Epithelial cell of prostate (primary cell): ENCODE measurements around the gene RHOBTB1.
"Not testable (repeated sequence)": the region's sequence is repeated elsewhere in the genome, so short reads cannot be mapped to it uniquely, and the experiment has no call there.

Experiments used
- DNase-seq: peaks from one replicate; pipeline ENCODE4 v3.0.0-alpha.2; 2011; ENCODE audit warnings: low read depth, low spot score
- H3K27ac ChIP-seq: fragments of 450-650 bp; 2 replicates; pipeline ENCODE4 v1.5.1; 2017; ENCODE audit warnings: mild to moderate bottlenecking

The RHOBTB1 gene, protein sequence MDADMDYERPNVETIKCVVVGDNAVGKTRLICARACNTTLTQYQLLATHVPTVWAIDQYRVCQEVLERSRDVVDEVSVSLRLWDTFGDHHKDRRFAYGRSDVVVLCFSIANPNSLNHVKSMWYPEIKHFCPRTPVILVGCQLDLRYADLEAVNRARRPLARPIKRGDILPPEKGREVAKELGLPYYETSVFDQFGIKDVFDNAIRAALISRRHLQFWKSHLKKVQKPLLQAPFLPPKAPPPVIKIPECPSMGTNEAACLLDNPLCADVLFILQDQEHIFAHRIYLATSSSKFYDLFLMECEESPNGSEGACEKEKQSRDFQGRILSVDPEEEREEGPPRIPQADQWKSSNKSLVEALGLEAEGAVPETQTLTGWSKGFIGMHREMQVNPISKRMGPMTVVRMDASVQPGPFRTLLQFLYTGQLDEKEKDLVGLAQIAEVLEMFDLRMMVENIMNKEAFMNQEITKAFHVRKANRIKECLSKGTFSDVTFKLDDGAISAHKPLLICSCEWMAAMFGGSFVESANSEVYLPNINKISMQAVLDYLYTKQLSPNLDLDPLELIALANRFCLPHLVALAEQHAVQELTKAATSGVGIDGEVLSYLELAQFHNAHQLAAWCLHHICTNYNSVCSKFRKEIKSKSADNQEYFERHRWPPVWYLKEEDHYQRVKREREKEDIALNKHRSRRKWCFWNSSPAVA

DNA sequence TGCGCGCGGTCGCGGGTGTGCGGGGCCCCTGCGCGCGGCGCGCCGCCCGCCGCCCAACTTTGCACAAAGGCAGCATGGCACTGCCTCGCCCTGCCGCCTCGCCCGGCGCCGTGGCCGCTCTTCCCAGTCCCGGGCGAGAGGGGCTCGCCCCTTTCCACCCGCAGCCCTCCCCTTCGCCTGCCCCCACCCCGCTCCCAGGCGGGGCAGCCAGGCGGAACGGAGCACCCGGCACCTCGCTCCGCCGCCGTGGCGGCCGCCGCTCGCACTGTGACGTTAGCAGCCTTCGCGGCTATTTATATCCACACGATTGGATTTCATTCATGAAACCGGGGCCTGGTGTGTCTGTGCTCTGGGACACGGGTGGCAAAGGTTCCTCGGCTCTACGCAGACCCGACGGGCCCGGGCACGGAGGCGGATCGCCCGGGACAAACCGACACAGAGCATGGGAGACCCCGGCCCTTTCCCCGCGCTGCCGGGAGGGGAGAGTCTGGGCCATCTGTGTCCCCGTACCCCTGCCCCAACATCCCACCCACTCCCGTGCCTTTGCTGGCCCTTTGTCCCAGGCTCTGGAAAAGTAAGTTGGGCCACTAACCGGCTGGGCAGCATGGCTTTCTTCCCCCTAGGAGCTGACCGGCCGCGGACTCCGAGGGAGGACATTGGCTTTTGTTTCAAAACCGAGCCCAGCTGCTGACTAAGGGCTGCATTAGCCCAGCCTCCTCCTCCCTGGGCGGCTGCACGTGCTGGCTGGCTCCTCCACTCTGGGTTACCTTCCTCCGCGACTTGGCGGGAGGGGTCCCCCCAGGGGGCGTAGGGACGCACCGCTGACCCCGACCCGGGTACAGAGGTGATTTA is at the start of gene RHOBTB1:
Gene RHOBTB1 (minus strand): TSS at position 128 of the 852 bp plus-strand sequence. CDS start 32,643 bp downstream, outside the sequence.
- peak within 1 kb of the TSS; percentile 60 for H3K27ac ChIP-seq
- DNase-seq, result no peak

DNA sequence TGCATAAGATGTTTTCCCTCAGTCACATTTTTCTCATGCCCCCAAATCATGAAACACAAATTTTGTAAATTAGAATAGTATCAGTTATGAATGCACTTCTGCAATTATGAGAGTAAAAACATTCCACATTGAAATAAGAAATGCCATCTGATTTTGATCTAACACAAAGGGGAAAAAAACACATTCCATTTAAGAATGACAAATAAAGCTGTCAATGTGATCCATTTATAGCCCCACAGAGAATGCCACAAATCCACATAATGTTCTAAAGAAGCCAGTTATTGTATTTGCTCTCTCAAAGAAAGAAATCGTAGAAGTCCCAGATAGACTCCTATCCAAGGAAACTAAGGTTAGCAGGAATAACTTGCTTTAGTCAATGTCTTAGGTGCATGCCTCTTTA is 48.7 kb upstream of the RHOBTB1 start:
- no peak for DNase-seq
- no peak overlapping the region for H3K27ac ChIP-seq

DNA sequence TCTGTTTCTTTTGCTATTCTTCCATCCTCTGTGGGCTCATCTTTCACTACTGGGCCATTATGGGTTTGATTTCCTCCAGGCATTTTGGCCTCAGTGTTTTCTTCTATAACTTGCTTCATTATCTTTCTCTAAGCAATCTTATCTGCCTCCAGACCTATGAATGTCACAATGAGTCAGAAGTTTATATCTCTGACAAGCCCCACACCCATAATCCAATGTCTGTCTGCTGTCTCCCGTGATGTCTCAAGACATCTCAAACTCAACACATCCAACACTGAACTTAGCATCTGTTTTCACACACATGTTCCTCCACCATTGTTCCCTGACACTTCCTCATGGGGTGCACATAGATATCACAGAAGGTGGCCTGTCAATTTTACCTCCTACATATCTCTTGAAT is 46.7 kb upstream of the RHOBTB1 start:
- no peak for DNase-seq
- no peak overlapping the region for H3K27ac ChIP-seq

DNA sequence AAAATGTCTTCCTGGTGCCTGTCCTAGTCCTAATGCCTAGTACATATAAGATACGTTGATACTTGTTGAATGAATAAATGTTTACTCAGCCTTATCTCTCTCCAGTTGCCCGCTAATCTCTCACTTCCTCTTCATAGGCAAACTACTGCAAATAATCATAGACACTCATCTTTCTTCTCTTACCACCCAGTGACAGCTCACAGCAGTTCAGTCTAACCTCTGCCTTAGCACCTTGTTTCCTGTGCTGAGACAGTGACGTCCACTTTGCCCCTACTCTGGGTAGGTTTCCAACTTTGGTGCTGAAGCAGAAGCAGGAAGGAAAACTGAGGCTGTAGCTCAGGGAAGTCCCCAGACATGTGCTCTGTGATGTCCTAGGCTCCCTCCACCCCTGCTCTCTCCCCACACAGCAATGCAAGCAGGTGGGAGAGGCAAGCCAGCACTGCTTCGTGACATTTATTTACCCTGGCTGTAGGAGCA is 45.5 kb upstream of the RHOBTB1 start:
- peak overlapping the region; percentile 53 for H3K27ac ChIP-seq

DNA sequence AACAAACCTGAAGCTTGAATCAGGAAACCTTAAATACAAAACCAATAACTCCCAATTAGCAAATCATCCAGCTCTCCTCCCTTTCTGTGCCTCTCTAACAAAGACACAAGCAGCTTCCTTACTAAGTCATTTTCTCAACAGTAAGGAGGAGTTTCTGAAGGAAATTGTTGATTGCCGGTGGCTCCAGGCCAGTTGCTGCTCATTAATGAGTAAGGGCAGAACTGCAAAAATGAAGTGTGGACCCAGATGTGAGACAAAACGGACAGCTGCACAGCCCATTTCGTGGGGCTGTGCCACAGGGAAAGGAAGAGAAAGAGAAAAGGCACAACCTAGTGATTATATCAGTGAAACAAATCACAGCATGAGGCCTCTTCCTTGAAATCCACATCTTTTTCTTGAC is 42.8 kb upstream of the RHOBTB1 start:
- H3K27ac ChIP-seq, result no peak overlapping the region
- no peak for DNase-seq

More for the DNA sequence above, 45.5 kb upstream of the RHOBTB1 start:
- DNase-seq, result no peak

DNA sequence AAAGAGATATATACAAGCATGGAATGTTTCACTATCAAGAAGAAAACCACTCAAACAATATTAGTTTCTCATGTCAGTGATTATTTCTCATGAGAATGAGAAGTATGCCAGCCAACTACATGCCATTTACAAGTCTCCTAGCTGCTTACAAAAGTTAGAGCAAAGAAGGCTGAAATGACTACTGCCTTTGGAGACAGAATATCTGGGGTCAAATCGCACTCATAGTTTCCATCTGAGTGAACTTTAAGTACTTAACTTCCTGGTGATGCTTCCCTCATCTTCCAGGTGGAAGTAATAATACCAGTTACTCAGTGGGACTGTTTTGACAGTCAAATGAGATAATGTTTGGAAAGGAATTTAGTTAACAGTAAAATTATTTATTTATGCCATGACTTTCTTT is 42.0 kb upstream of the RHOBTB1 start:
- DNase-seq, result no peak
- H3K27ac ChIP-seq, result no peak overlapping the region

DNA sequence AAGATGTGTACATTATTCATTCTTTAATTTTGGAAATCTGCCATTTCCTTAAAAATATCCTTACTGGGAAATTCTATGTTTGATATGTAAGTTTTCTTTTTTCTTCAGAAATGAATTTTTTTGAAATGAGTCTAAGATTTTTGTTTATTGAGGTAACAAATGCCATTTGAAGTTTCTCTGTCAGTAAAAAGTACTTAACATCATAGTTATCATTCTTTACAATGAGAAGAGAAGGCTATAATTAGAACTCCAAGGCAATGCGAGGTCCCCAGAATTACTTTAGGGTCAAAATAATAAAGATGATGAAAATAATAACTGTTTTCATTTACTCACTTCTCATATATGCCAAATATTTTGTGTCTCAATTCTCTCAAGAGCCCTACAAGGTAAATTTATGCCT is 37.0 kb upstream of the RHOBTB1 start:
- no peak for DNase-seq

DNA sequence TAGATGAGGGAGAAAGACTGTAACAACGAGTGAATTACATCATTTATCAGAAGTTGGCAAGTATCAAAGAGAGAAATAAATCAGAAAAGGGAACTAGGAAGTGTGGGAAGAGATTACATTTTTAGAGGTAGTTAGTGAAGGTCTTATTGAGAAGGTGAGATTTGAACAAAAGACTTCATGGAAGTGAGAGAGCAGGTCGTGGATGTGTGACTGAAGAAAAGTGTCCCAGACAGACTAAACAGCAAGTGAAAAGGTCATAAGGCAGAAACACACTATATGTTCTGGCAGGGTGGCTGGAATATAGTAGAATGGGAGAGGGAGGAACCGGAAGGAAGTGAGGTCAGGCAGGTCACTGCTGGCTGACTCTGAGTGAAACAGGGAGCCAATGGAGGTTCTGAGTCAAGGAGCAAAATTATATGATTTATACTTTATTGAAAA is 35.7 kb upstream of the RHOBTB1 start:
- no peak overlapping the region for H3K27ac ChIP-seq

More for the DNA sequence above, 37.0 kb upstream of the RHOBTB1 start:
- no peak overlapping the region for H3K27ac ChIP-seq

DNA sequence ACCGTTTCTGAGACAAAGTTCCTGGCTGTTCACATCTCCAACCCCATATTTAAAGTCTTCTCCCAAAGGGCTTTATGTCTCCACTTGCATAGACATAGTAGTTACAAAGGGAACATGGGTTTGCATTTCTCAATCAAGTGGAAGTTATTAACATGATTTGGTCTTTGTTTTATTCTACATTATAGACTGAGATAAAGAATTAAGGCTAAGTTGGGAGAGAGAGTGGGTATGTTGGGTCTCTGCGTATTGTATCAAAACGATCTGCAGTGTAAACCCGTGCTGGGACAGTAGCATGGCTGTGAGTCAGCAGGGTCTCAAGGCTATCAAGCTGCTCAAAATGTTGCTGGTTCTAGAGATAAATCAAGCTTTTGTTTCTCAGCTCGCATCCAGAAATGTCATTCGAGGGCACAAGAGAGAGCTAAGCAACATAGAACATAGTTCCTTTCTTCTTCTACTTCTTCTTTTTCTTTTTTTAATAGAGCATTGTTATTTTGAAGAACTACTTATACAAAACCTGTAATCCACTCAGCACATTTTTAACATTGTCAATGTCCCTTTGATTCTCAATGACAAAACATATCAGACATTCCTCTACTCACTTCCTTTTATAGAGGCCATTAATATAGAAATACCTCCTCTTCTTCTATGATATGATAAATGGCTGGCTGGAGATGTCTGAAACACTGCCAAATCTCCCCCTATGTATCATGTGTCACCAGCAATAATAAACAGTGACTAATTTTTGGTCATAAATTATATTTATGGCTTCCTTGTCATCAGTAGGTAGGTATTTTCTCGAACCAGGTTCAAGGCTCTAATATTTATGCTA is 34.5 kb upstream of the RHOBTB1 start:
- no peak for DNase-seq
- no peak overlapping the region for H3K27ac ChIP-seq

More for the DNA sequence above, 35.7 kb upstream of the RHOBTB1 start:
- no peak for DNase-seq

DNA sequence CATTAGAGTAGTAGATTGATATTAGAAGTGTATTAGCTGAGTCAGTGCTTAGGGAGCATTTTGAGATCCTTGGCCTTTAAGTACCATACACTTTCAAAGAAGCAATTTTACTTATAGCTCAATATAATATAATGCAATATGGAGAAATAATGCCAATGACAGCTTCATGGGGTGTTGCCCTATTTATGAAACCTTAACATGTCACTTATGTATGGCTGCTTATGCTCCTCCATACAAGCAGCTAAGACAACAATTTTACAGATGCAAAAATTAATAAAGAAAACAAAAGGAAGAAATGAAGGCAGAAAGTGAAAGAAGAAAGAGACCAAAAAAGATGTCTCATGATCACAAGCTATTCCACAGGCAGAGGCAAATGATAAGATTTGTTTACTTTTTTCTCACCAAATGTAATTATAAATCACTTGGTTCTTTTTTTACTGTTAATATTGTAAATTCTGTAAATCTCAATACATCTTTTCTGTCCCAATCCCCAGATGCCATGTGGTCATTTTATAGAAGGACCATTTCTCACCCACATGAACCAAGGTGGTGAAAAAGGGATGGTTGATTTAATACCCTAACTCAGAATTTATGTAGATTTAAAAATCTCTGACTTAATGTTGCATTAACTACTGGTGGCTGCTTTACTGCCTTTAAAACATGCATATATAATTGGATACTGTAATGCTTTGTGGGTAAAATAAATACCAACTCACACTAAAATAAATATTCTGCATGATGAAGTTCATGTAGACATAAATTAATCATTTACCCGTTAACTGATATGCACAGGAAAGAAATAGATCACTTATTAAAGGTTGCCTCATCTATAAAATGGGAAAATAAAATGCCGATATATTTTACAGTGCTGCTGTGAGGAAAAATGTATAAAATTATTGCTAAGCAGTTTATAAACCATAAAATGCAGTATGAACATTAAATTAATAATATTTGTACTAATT is 33.5 kb upstream of the RHOBTB1 start:
- DNase-seq, result no peak
- H3K27ac ChIP-seq, result no peak overlapping the region

DNA sequence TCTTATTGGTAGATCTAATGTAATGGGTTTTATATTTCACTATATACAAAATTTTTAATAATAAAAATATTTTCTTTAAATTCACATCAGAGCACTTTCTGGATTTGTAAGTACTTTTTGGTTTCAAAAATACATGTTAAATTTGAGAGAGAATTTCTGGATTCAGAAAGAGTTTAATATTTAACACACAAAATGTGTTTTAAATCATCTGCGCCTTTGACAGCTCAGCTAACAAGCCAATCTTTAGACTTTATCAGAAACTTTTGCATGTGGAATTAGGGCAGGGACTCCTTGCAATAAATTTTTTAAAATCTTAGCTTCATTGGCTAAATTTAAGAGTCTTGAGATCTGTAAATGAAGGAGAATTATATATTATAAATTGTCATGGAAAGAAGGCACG is 32.7 kb upstream of the RHOBTB1 start:
- no peak for DNase-seq
- no peak overlapping the region for H3K27ac ChIP-seq

DNA sequence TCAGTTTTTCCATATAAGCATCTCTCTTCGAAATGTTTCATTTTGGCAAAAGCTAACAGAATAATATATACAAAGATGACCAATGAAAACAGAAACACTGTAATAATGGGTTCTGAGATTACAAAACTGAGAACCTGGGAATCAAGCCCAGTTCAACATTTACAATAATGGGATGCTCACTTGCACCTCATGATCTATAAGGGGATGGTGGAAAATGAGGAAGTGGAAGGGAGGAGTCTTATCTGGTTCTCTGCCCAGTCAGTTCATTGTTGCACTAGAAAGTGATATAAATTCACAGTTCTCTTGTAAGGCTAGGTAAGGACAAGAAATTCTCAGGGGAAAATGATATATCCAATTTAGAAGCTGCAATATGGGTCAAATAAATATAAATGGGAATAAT is 31.7 kb upstream of the RHOBTB1 start:
- DNase-seq, result no peak
- H3K27ac ChIP-seq, result no peak overlapping the region

DNA sequence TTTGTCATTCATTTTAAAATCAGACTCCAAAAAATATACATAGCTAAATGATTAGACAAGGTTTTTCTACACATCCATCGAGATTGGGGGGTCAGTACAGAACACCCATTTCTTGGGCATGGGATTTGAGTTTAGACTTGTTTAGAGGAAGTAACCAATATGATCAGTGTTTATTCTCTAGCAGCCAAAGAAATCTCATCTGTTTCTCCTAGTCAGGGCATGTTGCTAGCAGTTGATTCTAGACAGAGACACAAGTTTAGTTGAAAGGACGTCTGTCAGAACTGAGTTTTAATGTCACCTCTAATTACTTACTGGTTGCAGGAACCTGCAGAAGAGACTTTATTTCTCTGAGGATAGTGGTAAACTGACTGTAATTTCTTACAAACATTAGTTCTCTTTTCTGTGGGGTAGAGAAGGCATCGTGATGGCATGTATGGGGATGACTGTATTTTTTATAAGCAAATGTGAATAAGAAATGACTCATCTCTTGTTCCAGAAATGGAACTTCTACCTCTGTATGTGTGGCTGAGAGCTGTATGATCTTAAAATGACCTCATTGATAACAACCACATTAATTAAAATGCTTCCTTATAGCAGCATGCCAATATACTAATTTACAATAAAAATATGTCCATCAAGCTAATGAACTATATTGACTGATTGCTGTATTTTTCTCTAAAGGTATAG is 30.6 kb upstream of the RHOBTB1 start:
- DNase-seq, result no peak
- H3K27ac ChIP-seq, result peak overlapping the region; percentile 74

DNA sequence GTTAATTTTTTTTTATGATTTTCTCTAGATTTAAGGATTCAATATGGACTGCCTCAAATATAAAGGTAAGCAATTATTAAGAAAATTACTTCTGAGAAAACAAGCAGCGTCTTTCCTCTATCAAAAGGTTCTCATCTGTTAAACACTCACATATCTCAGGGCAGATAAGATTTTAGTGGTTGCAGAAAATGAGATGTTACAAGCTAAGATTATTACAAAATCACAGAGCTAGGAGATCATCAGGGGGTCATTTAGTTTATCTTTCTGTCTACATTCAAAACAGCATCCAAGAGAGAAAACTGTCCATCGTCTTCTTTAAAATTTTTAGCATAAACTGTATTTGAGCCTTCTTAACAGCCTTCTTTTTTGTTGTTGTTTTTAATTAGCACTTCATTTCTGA is 29.1 kb upstream of the RHOBTB1 start:
- DNase-seq, result no peak

DNA sequence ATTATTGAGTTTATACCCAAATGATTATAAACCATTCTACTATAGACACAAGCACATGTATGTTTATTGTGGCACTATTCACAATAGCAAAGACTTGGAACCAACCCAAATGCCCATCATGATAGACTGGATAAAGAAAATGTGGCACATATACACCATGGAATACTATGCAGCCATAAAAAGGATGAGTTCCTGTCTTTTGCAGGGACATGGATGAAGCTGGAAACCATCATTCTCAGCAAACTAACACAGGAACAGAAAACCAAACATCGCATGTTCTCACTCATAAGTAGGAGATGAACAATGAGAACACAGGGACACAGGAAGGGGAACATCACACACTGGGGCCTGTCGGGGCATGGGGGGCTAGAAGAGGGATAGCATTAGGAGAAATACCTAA is 28.2 kb upstream of the RHOBTB1 start:
- not testable (repeated sequence) for DNase-seq, H3K27ac ChIP-seq

More for the DNA sequence above, 29.1 kb upstream of the RHOBTB1 start:
- no peak overlapping the region for H3K27ac ChIP-seq

DNA sequence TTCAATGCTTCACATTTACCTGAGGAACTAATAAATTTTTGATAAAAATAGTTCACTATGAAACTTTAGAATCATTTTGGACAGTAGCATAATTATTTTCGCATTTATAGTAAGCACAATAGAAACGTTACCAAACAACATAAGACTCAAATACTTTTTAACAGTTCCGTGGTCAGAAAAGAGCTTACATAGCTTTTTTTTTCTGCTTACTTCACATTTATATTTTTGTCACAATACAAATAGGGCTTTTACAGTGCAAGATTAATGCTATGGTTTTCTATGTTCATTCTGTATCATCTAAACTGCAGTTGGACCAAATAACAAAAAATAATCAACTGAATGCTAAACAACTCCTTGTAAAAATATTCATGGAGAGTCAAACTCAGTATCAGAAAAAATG is 26.5 kb upstream of the RHOBTB1 start:
- no peak overlapping the region for H3K27ac ChIP-seq
- no peak for DNase-seq

DNA sequence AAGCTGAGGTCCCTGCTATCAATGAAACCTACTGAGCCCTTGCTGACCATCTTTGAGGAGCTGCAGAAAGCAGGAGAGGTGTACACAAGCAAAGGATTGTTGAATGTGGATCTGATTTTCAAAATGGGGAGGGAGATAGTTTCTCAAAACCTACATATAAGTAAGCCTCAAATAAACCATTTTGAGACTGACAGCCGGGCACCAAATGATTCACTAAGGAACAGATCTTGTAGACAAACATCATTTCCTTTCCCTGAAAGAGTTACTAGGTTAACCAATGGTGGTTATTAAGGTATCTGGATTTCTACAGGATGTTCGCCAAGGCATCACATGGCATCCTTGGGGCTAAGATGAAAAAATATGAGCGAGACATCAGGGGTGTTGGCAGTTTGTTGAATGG is 24.5 kb upstream of the RHOBTB1 start:
- H3K27ac ChIP-seq, result no peak overlapping the region
- no peak for DNase-seq
